Keratinocyte (primary cell): ENCODE measurements around the gene C12orf75. TPM values are rescaled to one million over a fixed set of nuclear protein-coding genes. Genes with fewer than 3 reads are reported as not detected.

Experiments used
- DNase-seq: peaks from one replicate; pipeline ENCODE4 v3.0.0-alpha.2; 2011; ENCODE audit warnings: low read depth, missing footprints, low spot score
- FAIRE-seq: peaks from 2 replicates; lab custom pipeline; 2011; peaks lifted over from hg19 to GRCh38; lab: Jason Lieb, UNC
- H2AFZ ChIP-seq: 2 replicates; pipeline ENCODE4 v1.6.0; 2012; ENCODE audit warnings: low read length, control low read depth, inconsistent platforms; ENCODE audit not compliant: control insufficient read depth
- H3K27ac ChIP-seq: 2 replicates; pipeline ENCODE4 v1.5.1; 2011; ENCODE audit warnings: low read length; ENCODE audit not compliant: control insufficient read depth, insufficient read depth
- H3K27me3 ChIP-seq: 3 replicates; pipeline ENCODE4 v1.6.0; 2011; ENCODE audit warnings: low read length; ENCODE audit not compliant: control insufficient read depth, insufficient read depth; ENCODE audit errors: extremely low read depth
- H3K36me3 ChIP-seq, 2 experiments: 2 replicates in 1 of 2; 3 replicates in 1 of 2; pipeline ENCODE4 v1.5.1; 2011; ENCODE audit warnings: low read length in 2 of 2, mild to moderate bottlenecking in 1 of 2; ENCODE audit not compliant: control insufficient read depth in 2 of 2, insufficient read depth in 2 of 2; ENCODE audit errors: extremely low read depth in 1 of 2
- H3K4me1 ChIP-seq: 3 replicates; pipeline ENCODE4 v1.5.1; 2011; ENCODE audit warnings: low read length; ENCODE audit not compliant: control insufficient read depth, insufficient read depth; ENCODE audit errors: extremely low read depth
- H3K4me2 ChIP-seq: 3 replicates; pipeline ENCODE4 v1.6.0; 2011; ENCODE audit warnings: low read depth, low read length; ENCODE audit not compliant: control insufficient read depth, insufficient read depth; ENCODE audit errors: extremely low read depth
- H3K4me3 ChIP-seq, 3 experiments: fragments of 200-600 bp in 1 of 3; sonication (generic) in 1 of 3; 2 replicates in 2 of 3; 3 replicates in 1 of 3; pipeline ENCODE4 v1.5.1; 2011 to 2016; ENCODE audit warnings: low read length in 3 of 3, mild to moderate bottlenecking in 3 of 3, control low read depth in 2 of 3, inconsistent platforms in 1 of 3, low read depth in 1 of 3, mixed read lengths in 1 of 3, mixed run types in 1 of 3, moderate library complexity in 1 of 3; ENCODE audit not compliant: control insufficient read depth in 2 of 3, insufficient read depth in 2 of 3; ENCODE audit errors: extremely low read depth in 1 of 3
- H3K79me2 ChIP-seq: 2 replicates; pipeline ENCODE4 v1.6.0; 2012; ENCODE audit warnings: low read length; ENCODE audit not compliant: control insufficient read depth, insufficient read depth
- H3K9ac ChIP-seq: 3 replicates; pipeline ENCODE4 v1.6.0; 2011; ENCODE audit warnings: low read length; ENCODE audit not compliant: control insufficient read depth, insufficient read depth; ENCODE audit errors: extremely low read depth
- H3K9me1 ChIP-seq: 3 replicates; pipeline ENCODE4 v1.6.0; 2011; ENCODE audit warnings: low read length; ENCODE audit not compliant: control insufficient read depth, insufficient read depth; ENCODE audit errors: extremely low read depth
- H3K9me3 ChIP-seq: 2 replicates; pipeline ENCODE4 v1.5.1; 2012; ENCODE audit warnings: low read depth, low read length; ENCODE audit not compliant: control insufficient read depth
- H4K20me1 ChIP-seq: 3 replicates; pipeline ENCODE4 v1.6.0; 2011; ENCODE audit warnings: low read length; ENCODE audit not compliant: control insufficient read depth, insufficient read depth; ENCODE audit errors: extremely low read depth
- CTCF ChIP-seq, 3 experiments: IDR thresholded peaks in 1 of 3; conservative IDR thresholded peaks in 1 of 3; optimal IDR thresholded peaks in 1 of 3; 2 replicates in 2 of 3; 3 replicates in 1 of 3; pipeline versions ENCODE3 to v1.5.1; 2011; ENCODE audit warnings: low read length in 3 of 3, mild to moderate bottlenecking in 3 of 3, moderate library complexity in 2 of 3, control low read depth in 1 of 3, inconsistent platforms in 1 of 3; ENCODE audit not compliant: insufficient read depth in 2 of 3; ENCODE audit errors: extremely low read depth in 1 of 3
- EZH2 ChIP-seq: IDR thresholded peaks from one replicate; pipeline ENCODE4 v1.6.1; 2012; ENCODE audit warnings: inconsistent platforms, mild to moderate bottlenecking, low read length, moderate library complexity
- dilution Hi-C: fragments of 300-500 bp; cut with MboI; formaldehyde crosslinking; loops from one replicate; pipeline ENCODE4 v1.7.0; 2020; ENCODE audit warnings: low sequenced_read_pairs; ENCODE audit not compliant: extremely low pct_ligation_motif_present
- polyA plus RNA-seq, 5 experiments: library from polyadenylated mRNA; depleted of rRNA in 3 of 5; stranded (reverse) in 3 of 5; stranded (forward) in 1 of 5; unstranded in 1 of 5; fragments of >200 nt; gene quantifications; 1 replicate in 1 of 5; 2 replicates in 3 of 5; 3 replicates in 1 of 5; pipeline versions ENCODE4 v1.2.1 to v1.2.3, GENCODE V29; 2011 to 2012; ENCODE audit warnings: missing spikeins in 2 of 5, low read depth in 1 of 5, low replicate concordance in 1 of 5

Gene C12orf75
- polyA plus RNA-seq, 1 donor (not counting 4 experiments of a cell fraction or from before 2014, with no cell fraction given), result 160 TPM

GRCh38 chr12:105358789-105359188 is 28.3 kb downstream of the C12orf75 start:
- Histone ChIP-seq H4K20me1 (no peaks in the 10 kb centered on the region), H3K36me3 (peaks cover 0 to 3% of the 10 kb centered on the region in 2 experiments), H2AFZ (no peak overlapping the region), H3K4me3 (no peak overlapping the region), H3K27me3 (no peaks in the 10 kb centered on the region), H3K9me1 (peaks cover 3% of the 10 kb centered on the region), H3K4me1 (peaks cover 10% of the 10 kb centered on the region), H3K79me2 (peaks cover 27% of the 10 kb centered on the region), H3K9ac (no peak overlapping the region), H3K27ac (no peak overlapping the region), H3K9me3 (no peaks in the 10 kb centered on the region), H3K4me2 (no peak overlapping the region)
- TF ChIP-seq EZH2 (no peak), CTCF (optimal IDR thresholded peaks at IDR 0.05 in 1 of 3, IDR thresholded peaks at IDR 0.05 in 1 of 3, conservative IDR thresholded peaks at IDR 0.05 in 1 of 3; ENCODE audit: extremely low read depth in 1 of 3, insufficient read depth in 2 of 3, low read length in 3 of 3) (no peak)
- DNase-seq, result no peak
- FAIRE-seq, result no peak
- dilution Hi-C loops, result no loop called here

GRCh38 chr12:105359856-105360255 is 29.4 kb downstream of the C12orf75 start:
- no peak for TF ChIP-seq CTCF (optimal IDR thresholded peaks at IDR 0.05 in 1 of 3, IDR thresholded peaks at IDR 0.05 in 1 of 3, conservative IDR thresholded peaks at IDR 0.05 in 1 of 3; ENCODE audit: extremely low read depth in 1 of 3, insufficient read depth in 2 of 3, low read length in 3 of 3)
- TF ChIP-seq EZH2, result no peak
- Histone ChIP-seq H3K27me3 (no peaks in the 10 kb centered on the region), H3K4me3 (no peak overlapping the region), H3K79me2 (peaks cover 22% of the 10 kb centered on the region), H3K4me1 (peaks cover 10% of the 10 kb centered on the region), H2AFZ (no peak overlapping the region), H3K4me2 (no peak overlapping the region), H3K36me3 (peaks cover 0 to 3% of the 10 kb centered on the region in 2 experiments), H3K9me1 (peaks cover 3% of the 10 kb centered on the region), H3K9me3 (no peaks in the 10 kb centered on the region), H3K9ac (no peak overlapping the region), H3K27ac (no peak overlapping the region), H4K20me1 (no peaks in the 10 kb centered on the region)
- dilution Hi-C loops, result no loop called here
- DNase-seq (no peak), FAIRE-seq (no peak)
